Neural cell (in vitro differentiated cells): ENCODE data around the gene CXorf38. TPM values are rescaled to one million over a fixed set of nuclear protein-coding genes. Genes with fewer than 3 reads are reported as not detected.

Source experiments
- H2AFZ ChIP-seq: fragments of 200-600, 300-800 bp; sonication (generic), shearing (Covaris generic); 2 replicates; pipeline ENCODE4 v1.6.0; 2014; ENCODE audit warnings: low read depth, mild to moderate bottlenecking, antibody characterized with exemption, low read length, moderate library complexity
- H3F3A ChIP-seq: fragments of 200-600 bp; shearing (Covaris generic); 2 replicates; pipeline ENCODE4 v1.6.1; 2016; ENCODE audit warnings: mild to moderate bottlenecking, moderate library complexity, mixed read lengths, antibody characterized with exemption, low read length; ENCODE audit not compliant: insufficient read depth, poor library complexity, severe bottlenecking
- H3K27ac ChIP-seq: fragments of 200-600, 300-800 bp; sonication (generic), shearing (Covaris generic); 2 replicates; pipeline ENCODE4 v1.5.1; 2014; ENCODE audit warnings: mild to moderate bottlenecking, low read length, moderate library complexity
- H3K27me3 ChIP-seq: fragments of 300-800, 200-600 bp; sonication (generic), shearing (Covaris generic); 2 replicates; pipeline ENCODE4 v1.6.0; 2014; ENCODE audit warnings: mild to moderate bottlenecking, low read depth, low read length, moderate library complexity; ENCODE audit not compliant: insufficient read depth
- H3K36me3 ChIP-seq: fragments of 300-800, 200-600 bp; sonication (generic), shearing (Covaris generic); 2 replicates; pipeline ENCODE4 v1.5.1; 2014; ENCODE audit warnings: mild to moderate bottlenecking, antibody characterized with exemption, low read length, moderate library complexity; ENCODE audit not compliant: insufficient read depth
- H3K4me2 ChIP-seq: fragments of 300-800, 200-600 bp; sonication (generic), shearing (Covaris generic); 2 replicates; pipeline ENCODE4 v1.6.0; 2014; ENCODE audit warnings: mild to moderate bottlenecking, low read length
- H3K4me3 ChIP-seq: fragments of 300-800, 200-600 bp; sonication (generic), shearing (Covaris generic); 2 replicates; pipeline ENCODE4 v1.5.1; 2014; ENCODE audit warnings: mild to moderate bottlenecking, low read length, moderate library complexity
- H3K79me2 ChIP-seq: fragments of 200-600 bp; shearing (Covaris generic); replicated peaks from 2 replicates; pipeline ENCODE4 v1.6.0; 2014; ENCODE audit warnings: mild to moderate bottlenecking, low read length, moderate library complexity; ENCODE audit not compliant: insufficient read depth
- H3K9ac ChIP-seq: fragments of 300-800, 200-600 bp; sonication (generic), shearing (Covaris generic); 2 replicates; pipeline ENCODE4 v1.6.1; 2016; ENCODE audit warnings: mild to moderate bottlenecking, low read length, mixed read lengths
- H3K9me2 ChIP-seq: fragments of 200-600 bp; shearing (Covaris generic); 2 replicates; pipeline ENCODE4 v1.6.1; 2016; ENCODE audit warnings: mild to moderate bottlenecking, low read length, mixed read lengths; ENCODE audit not compliant: insufficient read depth
- H3K9me3 ChIP-seq: fragments of 200-600, 300-800 bp; sonication (generic), shearing (Covaris generic); 2 replicates; pipeline ENCODE4 v1.6.1; 2016; ENCODE audit warnings: mild to moderate bottlenecking, mixed run types, low read length, moderate library complexity, mixed read lengths
- H4K20me1 ChIP-seq: fragments of 200-600 bp; shearing (Covaris generic); 2 replicates; pipeline ENCODE4 v1.6.1; 2016; ENCODE audit warnings: mild to moderate bottlenecking, mixed run types; ENCODE audit not compliant: insufficient read depth
- EP300 ChIP-seq: fragments of 450-650 bp; conservative IDR thresholded peaks from 2 replicates; pipeline ENCODE4 v1.6.1; 2014; ENCODE audit warnings: antibody characterized with exemption, mild to moderate bottlenecking, moderate library complexity; ENCODE audit not compliant: poor library complexity, severe bottlenecking
- EZH2 ChIP-seq: fragments of 200-600, 300-800 bp; shearing (Covaris generic), sonication (generic); IDR thresholded peaks from 2 replicates; pipeline ENCODE4 v1.6.1; 2014; ENCODE audit warnings: antibody characterized with exemption, low read length, borderline replicate concordance, mild to moderate bottlenecking; ENCODE audit not compliant: insufficient read depth, poor library complexity, severe bottlenecking
- MXI1 ChIP-seq: fragments of 450-650 bp; conservative IDR thresholded peaks from 2 replicates; pipeline ENCODE4 v1.6.1; 2014; ENCODE audit warnings: antibody characterized with exemption, mild to moderate bottlenecking; ENCODE audit not compliant: poor library complexity, severe bottlenecking
- POLR2AphosphoS5 ChIP-seq: IDR thresholded peaks from 2 replicates; pipeline ENCODE4 v1.6.1; 2012
- RAD21 ChIP-seq: fragments of 450-650 bp; conservative IDR thresholded peaks from 2 replicates; pipeline ENCODE4 v1.6.1; 2014; ENCODE audit warnings: antibody characterized with exemption, mild to moderate bottlenecking, moderate library complexity
- SMC3 ChIP-seq: fragments of 450-650 bp; conservative IDR thresholded peaks from 2 replicates; pipeline ENCODE4 v1.6.1; 2014; ENCODE audit warnings: antibody characterized with exemption, mild to moderate bottlenecking, moderate library complexity; ENCODE audit not compliant: poor library complexity
- TAF1 ChIP-seq: IDR thresholded peaks from 2 replicates; pipeline ENCODE4 v1.6.1; 2012; ENCODE audit warnings: low read depth
- polyA plus RNA-seq: library from polyadenylated mRNA; depleted of rRNA; stranded (reverse); fragments of >200 nt; gene quantifications from 2 replicates; pipeline ENCODE4 v1.2.3, GENCODE V29; 2014
- TF ChIP-seq, protein P1 (sequence below): fragments of 450-650 bp; IDR thresholded peaks from 2 replicates; pipeline ENCODE4 v1.5.1; 2014; ENCODE audit warnings: antibody characterized with exemption, mild to moderate bottlenecking, moderate library complexity; ENCODE audit not compliant: poor library complexity, severe bottlenecking
- TF ChIP-seq, protein P2 (sequence below): IDR thresholded peaks from 2 replicates; pipeline ENCODE4 v1.6.1; 2012; ENCODE audit warnings: borderline replicate concordance

Gene CXorf38
- polyA plus RNA-seq, 1 donor from 2014 or later = 10.3 TPM

DNA sequence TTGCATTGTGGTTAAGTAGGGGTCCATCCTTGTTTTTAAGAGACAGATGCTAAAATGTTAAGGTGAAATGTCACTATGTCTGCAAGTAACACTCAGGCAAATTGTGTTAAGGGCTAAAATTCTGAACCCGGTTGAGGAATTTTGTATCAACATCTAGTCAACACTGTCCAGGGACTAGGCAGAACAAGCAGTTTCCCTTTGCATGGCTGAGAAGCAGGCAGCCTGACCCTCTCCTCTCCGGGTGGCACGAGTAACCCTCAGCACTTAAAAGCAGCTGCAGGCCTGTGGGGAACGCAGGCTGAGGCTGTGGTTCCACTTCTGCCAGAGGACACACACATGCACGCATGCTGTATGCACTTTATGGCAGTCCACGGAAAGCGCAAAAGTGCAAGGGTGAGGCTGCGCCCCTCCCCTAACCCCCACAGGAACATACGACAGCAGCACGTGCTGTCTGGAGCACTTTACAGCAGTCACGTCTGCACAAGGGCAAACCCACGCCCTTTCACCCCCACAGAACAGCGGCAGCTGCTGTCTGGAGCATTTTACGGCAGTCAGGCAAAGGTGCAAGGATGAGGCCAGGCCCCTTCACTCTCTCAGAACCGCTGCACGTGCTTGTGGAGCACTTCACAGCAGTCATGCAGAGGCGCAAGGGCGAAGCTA is 24.8 kb downstream of the CXorf38 start:
- TF ChIP-seq EP300 = no peak
- TF ChIP-seq, protein P1, sequence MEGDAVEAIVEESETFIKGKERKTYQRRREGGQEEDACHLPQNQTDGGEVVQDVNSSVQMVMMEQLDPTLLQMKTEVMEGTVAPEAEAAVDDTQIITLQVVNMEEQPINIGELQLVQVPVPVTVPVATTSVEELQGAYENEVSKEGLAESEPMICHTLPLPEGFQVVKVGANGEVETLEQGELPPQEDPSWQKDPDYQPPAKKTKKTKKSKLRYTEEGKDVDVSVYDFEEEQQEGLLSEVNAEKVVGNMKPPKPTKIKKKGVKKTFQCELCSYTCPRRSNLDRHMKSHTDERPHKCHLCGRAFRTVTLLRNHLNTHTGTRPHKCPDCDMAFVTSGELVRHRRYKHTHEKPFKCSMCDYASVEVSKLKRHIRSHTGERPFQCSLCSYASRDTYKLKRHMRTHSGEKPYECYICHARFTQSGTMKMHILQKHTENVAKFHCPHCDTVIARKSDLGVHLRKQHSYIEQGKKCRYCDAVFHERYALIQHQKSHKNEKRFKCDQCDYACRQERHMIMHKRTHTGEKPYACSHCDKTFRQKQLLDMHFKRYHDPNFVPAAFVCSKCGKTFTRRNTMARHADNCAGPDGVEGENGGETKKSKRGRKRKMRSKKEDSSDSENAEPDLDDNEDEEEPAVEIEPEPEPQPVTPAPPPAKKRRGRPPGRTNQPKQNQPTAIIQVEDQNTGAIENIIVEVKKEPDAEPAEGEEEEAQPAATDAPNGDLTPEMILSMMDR = no peak
- no peak for TF ChIP-seq POLR2AphosphoS5
- TF ChIP-seq, protein P2, sequence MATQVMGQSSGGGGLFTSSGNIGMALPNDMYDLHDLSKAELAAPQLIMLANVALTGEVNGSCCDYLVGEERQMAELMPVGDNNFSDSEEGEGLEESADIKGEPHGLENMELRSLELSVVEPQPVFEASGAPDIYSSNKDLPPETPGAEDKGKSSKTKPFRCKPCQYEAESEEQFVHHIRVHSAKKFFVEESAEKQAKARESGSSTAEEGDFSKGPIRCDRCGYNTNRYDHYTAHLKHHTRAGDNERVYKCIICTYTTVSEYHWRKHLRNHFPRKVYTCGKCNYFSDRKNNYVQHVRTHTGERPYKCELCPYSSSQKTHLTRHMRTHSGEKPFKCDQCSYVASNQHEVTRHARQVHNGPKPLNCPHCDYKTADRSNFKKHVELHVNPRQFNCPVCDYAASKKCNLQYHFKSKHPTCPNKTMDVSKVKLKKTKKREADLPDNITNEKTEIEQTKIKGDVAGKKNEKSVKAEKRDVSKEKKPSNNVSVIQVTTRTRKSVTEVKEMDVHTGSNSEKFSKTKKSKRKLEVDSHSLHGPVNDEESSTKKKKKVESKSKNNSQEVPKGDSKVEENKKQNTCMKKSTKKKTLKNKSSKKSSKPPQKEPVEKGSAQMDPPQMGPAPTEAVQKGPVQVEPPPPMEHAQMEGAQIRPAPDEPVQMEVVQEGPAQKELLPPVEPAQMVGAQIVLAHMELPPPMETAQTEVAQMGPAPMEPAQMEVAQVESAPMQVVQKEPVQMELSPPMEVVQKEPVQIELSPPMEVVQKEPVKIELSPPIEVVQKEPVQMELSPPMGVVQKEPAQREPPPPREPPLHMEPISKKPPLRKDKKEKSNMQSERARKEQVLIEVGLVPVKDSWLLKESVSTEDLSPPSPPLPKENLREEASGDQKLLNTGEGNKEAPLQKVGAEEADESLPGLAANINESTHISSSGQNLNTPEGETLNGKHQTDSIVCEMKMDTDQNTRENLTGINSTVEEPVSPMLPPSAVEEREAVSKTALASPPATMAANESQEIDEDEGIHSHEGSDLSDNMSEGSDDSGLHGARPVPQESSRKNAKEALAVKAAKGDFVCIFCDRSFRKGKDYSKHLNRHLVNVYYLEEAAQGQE = no peak
- no peak for TF ChIP-seq RAD21
- TF ChIP-seq MXI1 = no peak
- TF ChIP-seq EZH2 = no peak
- TF ChIP-seq TAF1 = no peak
- no peak for TF ChIP-seq SMC3
- Histone ChIP-seq H3K27ac (no peak overlapping the region), H2AFZ (no peak overlapping the region)

DNA sequence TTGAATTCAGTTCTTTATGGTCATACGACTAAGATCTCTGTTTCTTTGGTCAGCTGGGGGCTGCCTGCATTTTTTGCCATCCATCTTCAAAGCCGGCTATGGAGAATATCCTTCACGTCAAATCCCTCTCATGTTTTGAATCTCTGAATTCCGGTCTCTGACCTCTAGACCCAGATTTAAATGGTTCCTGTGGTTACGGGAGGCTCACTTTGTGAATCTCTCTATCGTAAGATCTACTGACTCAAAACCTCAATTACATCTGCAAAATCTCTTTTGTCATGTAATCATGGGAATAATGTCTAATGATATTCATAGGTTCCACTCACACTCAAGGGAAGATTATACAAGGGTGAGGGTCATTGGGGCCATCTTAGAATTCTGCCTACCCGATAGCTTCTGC is 29.8 kb downstream of the CXorf38 start:
- H3K9ac ChIP-seq = no peak overlapping the region
- no peak for TF ChIP-seq TAF1
- TF ChIP-seq POLR2AphosphoS5 = no peak
- no peak for TF ChIP-seq EP300
- TF ChIP-seq, protein P2 = no peak
- no peak for TF ChIP-seq RAD21
- no peak for TF ChIP-seq EZH2
- no peaks in the 10 kb centered on the region for H3K36me3 ChIP-seq
- H3K27me3 ChIP-seq = no peaks in the 10 kb centered on the region
- H2AFZ ChIP-seq = no peak overlapping the region
- H3K4me3 ChIP-seq = no peak overlapping the region
- no peaks in the 10 kb centered on the region for H3K9me3 ChIP-seq
- H4K20me1 ChIP-seq = no peaks in the 10 kb centered on the region
- no peak overlapping the region for H3K4me2 ChIP-seq
- no peak overlapping the region for H3K27ac ChIP-seq
- H3K79me2 ChIP-seq = no peaks in the 10 kb centered on the region
- H3K9me2 ChIP-seq = no peaks in the 10 kb centered on the region
- no peaks in the 10 kb centered on the region for H3F3A ChIP-seq

More for the DNA sequence above, 24.8 kb downstream of the CXorf38 start:
- Histone ChIP-seq H3K27me3 (no peaks in the 10 kb centered on the region), H3K9ac (no peak overlapping the region), H3K4me2 (no peak overlapping the region), H3K9me2 (no peaks in the 10 kb centered on the region), H3K4me3 (no peak overlapping the region), H3K79me2 (no peaks in the 10 kb centered on the region), H3K36me3 (no peaks in the 10 kb centered on the region), H3F3A (no peaks in the 10 kb centered on the region), H3K9me3 (no peaks in the 10 kb centered on the region), H4K20me1 (no peaks in the 10 kb centered on the region)
